GM19455 (cell line): ENCODE measurements around the gene SH3BP2.

ENCODE experiments used
- ATAC-seq: cut with Tn5 transposase; IDR thresholded peaks from one replicate; pipeline ENCODE4 v1.9.1; 2021; ENCODE audit not compliant: unreplicated experiment

SH3BP2 gene

DNA sequence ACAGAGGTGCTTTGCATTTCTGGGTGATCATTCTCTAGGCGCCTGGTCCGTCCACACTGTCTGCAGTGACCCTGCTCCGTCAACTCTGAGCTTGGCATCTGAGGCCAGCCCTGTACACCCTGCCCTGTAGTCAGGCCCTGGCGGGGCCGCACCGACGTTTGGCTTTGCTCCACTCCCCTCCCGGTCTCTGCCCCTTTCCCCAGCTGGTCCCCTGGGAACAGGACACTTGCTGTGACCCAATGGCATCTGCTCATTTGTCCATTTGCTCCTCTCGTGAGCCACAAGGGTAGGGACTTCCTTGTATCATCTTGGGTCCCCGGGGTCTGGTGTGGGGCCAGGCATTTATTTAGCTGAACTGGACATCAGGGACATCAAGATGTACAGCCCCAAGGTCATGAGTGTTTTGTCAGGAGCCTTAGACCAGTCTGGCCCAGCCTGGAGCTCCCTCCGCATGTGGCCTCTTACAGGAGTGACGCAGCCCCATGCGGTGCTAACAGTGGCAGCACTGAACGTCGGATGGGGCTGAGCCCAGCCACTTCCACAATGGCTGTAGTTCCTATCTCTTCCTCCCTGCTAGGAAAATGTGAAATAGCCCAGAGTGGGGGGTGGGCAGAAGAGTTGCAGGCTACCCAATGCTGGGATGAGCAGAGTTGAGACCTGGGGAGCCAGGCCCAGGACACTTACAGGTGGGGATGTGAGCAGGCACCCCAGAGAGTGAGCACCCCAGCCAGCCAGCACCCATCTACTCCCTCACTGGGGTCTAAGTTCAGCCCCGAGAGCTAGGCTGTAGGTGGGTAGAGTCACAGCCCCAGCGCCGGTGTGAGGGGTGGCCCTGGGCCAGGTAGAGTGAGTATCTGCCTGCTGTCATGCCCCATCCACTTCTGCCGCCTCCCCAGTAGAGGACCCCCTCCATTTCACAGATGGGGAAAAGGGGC lies 2.0 kb upstream of the SH3BP2 start:
- ATAC-seq, result no peak

GRCh38 chr4:2791518-2792395 lies 1.1 kb upstream of the SH3BP2 start:
- no peak for ATAC-seq

GRCh38 chr4:2792396-2792710 lies 532 bp upstream of the SH3BP2 start:
- ATAC-seq, result no peak

DNA sequence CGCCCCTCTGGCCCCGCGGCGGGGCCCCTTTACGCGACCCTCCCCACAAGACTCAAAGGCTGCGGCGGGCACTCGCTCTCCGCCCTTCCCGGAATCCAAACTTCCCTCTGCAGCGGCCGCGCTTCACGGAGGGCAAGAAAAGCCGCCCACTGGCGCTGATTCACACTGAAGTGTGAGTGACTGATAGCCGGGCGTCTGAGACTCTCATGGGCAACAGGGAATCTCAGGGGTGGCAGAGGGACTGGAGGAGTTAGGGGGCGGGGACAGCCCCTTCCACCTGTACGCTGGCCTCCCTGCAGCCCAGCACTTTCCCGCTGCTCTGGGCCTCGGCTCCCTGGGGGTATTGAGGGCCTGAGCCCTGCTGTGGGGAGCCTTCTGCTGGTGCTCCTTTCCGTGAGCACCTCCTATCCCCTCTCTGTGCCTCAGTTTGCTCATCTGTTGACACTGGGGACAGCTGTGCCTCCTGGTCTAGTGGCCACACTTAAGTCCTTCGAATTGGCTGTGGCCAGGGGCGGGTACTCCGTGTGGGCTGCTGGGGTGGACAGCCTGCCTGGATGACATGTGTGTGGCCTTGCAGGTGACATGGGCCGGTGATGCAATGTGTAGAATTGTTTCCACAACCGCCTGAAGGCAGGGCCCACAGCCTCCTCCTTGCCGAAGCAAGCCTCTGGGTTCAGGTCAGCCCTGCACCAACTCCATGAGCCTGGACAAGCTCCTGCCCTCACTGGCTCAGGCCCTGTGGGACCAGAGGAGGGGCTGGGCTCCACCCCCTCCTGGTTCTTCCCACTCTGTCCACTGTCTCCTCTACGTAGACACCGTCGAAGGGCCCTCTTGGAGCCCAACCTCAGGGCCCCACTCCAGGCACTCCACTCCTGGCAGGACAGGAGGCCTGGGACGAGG lies 951 bp downstream of the SH3BP2 start:
- no peak for ATAC-seq

- ATAC-seq, result no peak
These were observed 1.8 kb downstream of the SH3BP2 start for GRCh38 chr4:2794486-2795299.

DNA sequence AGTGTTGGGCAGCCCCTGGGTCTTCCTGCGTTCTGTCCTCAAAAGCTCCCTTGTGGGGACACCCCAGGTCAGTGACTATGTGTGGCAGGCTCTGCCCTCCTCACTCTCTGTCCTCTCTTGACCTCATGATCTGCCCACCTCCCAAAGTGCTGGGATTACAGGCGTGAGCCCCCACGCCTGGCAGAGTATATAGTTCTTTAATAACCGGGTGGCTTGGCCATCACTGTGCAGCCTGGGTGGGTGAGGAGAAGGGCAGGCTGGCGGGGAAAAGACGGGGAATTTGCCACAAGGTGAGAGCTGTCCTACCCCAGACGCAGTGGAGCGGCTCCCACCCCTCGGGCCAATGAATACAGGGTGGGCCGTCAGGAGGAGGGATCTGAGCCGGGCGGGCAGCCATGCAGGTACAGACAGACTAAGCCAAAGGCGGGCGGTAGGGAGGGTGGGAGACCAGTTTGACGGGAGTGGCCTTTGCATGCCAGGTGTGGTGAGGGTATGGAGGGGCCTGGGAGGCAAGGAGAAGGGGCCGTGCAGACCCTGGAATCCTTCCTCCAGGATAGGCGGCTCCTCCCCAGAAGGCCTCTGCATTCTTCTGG lies 2.5 kb downstream of the SH3BP2 start:
- ATAC-seq, result no peak

- no peak for ATAC-seq
These were observed 3.3 kb downstream of the SH3BP2 start for GRCh38 chr4:2795893-2796848.

GRCh38 chr4:2796849-2797544 lies 4.1 kb downstream of the SH3BP2 start:
- ATAC-seq, result no peak

GRCh38 chr4:2797545-2798305 lies 4.8 kb downstream of the SH3BP2 start:
- ATAC-seq, result no peak

DNA sequence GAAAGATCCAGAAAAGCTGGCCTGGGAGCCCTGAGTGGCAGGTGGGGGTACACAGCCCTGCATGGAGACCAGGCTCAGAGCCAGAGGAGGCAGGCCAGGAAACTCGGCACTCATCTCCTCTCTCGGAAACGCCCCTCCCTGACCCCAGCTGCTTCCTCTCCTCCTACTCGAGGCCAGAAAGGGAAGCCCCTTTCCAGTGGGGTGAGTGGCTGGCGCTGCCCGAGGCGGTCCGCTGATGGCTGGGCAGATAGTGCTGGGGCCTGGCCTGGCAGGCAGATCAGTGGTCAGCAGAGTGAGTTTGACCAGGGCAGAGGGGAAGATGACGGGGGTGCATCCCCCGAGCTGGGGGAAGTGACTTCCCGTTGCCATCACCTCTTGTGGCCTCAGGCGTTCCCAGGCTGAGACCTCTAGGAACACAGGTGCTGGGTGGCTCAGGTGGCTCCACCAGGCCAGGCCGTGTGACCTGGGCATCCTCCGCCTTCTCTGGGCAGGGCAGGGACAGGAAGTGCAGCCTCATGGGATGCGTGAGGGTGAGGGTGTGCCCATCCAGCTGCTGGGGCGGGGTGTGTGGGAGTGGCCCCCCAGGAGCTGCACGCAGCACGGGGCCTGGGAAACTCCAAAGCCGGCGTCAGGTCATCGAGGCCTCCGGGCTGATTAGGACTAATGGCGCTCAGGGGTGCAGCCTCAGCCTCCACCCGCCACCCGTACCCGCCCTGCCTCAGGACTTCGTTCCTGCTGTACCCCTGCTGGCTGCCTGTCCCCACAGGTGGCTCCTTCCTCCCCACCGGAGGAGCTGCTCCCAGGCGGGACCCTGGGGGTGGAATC lies 5.7 kb downstream of the SH3BP2 start:
- no peak for ATAC-seq

GRCh38 chr4:2799224-2799911 lies 6.5 kb downstream of the SH3BP2 start:
- no peak for ATAC-seq

GRCh38 chr4:2799971-2800690 lies 7.2 kb downstream of the SH3BP2 start:
- ATAC-seq, result no peak

- no peak for ATAC-seq
These were observed 8.1 kb downstream of the SH3BP2 start for GRCh38 chr4:2800691-2801596.
